Omental fat pad (tissue), 4 donors: Measurements from ENCODE around the gene SMYD1. TPM values are rescaled to one million over a fixed set of nuclear protein-coding genes. Genes with fewer than 3 reads are reported as not detected.

ENCODE experiments used
- ATAC-seq: fragments of 150-250 bp; one replicate; pipeline ENCODE4 v1.9.1; 2016; ENCODE audit warnings: mild to moderate bottlenecking, moderate library complexity; ENCODE audit not compliant: low FRiP score
- DNase-seq: peaks from one replicate; pipeline ENCODE4 v3.0.0-alpha.2; 2019; ENCODE audit warnings: low spot score
- CTCF ChIP-seq, 3 donors: fragments of 450-650 bp; IDR thresholded peaks; one replicate each; pipeline ENCODE4 v1.5.1; 2016 to 2017; ENCODE audit warnings: antibody characterized with exemption in 3 of 3, mild to moderate bottlenecking in 3 of 3, moderate library complexity in 2 of 3
- total RNA-seq, 4 donors: library from RNA; depleted of rRNA; stranded (reverse); fragments of >200 nt; gene quantifications; one replicate each; pipeline ENCODE4 v1.1.0, GENCODE V29; 2016

Gene SMYD1
- total RNA-seq, 4 donors from 2014 or later = not detected

- no peak for DNase-seq
- no peak for TF ChIP-seq CTCF (IDR thresholded peaks at IDR 0.05)
Measured at GRCh38 chr2:88085602-88086001, 18.0 kb downstream of the SMYD1 start.

GRCh38 chr2:88086401-88086800 lies 18.8 kb downstream of the SMYD1 start:
- DNase-seq (no peak), ATAC-seq (no peak)
- TF ChIP-seq CTCF (IDR thresholded peaks at IDR 0.05) = no peak

More at GRCh38 chr2:88085602-88086001, 18.0 kb downstream of the SMYD1 start:
- ATAC-seq = no peak

- no peak for TF ChIP-seq CTCF (IDR thresholded peaks at IDR 0.05)
- ATAC-seq = no peak
- no peak for DNase-seq
Measured at GRCh38 chr2:88087073-88087472, 19.4 kb downstream of the SMYD1 start.

GRCh38 chr2:88087763-88088162 lies 20.1 kb downstream of the SMYD1 start:
- ATAC-seq (no peak), DNase-seq (no peak)
- no peak for TF ChIP-seq CTCF (IDR thresholded peaks at IDR 0.05)

GRCh38 chr2:88088999-88089398 lies 21.4 kb downstream of the SMYD1 start:
- ATAC-seq (no peak), DNase-seq (no peak)
- no peak for TF ChIP-seq CTCF (IDR thresholded peaks at IDR 0.05)

- ATAC-seq (no peak), DNase-seq (no peak)
- no peak for TF ChIP-seq CTCF (IDR thresholded peaks at IDR 0.05)
Measured at GRCh38 chr2:88090446-88091283, 23.0 kb downstream of the SMYD1 start.

GRCh38 chr2:88091943-88092342 lies 24.3 kb downstream of the SMYD1 start:
- no peak for ATAC-seq
- no peak for DNase-seq
- TF ChIP-seq CTCF (IDR thresholded peaks at IDR 0.05) = no peak
